Ovary (tissue), 3 donors: Measurements from ENCODE around the gene PRPF40B.

Source experiments
- EP300 ChIP-seq: sonication (generic); formaldehyde crosslinking; IDR thresholded peaks from one replicate; pipeline ENCODE4 v1.6.1; 2017; ENCODE audit warnings: antibody characterized with exemption
- POLR2A ChIP-seq: fragments of 450-650 bp; IDR thresholded peaks from one replicate; pipeline ENCODE4 v1.6.1; 2017; ENCODE audit warnings: antibody characterized with exemption, mild to moderate bottlenecking, moderate library complexity
- TF ChIP-seq, protein P1 (sequence below), 3 donors: fragments of 450-650 bp in 2 of 3; fragments of 200-600 bp in 1 of 3; IDR thresholded peaks; one replicate each; pipeline versions ENCODE4 v1.5.1 to v1.8.0; 2016 to 2022; ENCODE audit warnings: antibody characterized with exemption in 3 of 3, mild to moderate bottlenecking in 1 of 3
- donor health status: DM: no; HTN: no; CAD: no.

- TF ChIP-seq EP300 (no peak), POLR2A (no peak)
- TF ChIP-seq, protein P1, sequence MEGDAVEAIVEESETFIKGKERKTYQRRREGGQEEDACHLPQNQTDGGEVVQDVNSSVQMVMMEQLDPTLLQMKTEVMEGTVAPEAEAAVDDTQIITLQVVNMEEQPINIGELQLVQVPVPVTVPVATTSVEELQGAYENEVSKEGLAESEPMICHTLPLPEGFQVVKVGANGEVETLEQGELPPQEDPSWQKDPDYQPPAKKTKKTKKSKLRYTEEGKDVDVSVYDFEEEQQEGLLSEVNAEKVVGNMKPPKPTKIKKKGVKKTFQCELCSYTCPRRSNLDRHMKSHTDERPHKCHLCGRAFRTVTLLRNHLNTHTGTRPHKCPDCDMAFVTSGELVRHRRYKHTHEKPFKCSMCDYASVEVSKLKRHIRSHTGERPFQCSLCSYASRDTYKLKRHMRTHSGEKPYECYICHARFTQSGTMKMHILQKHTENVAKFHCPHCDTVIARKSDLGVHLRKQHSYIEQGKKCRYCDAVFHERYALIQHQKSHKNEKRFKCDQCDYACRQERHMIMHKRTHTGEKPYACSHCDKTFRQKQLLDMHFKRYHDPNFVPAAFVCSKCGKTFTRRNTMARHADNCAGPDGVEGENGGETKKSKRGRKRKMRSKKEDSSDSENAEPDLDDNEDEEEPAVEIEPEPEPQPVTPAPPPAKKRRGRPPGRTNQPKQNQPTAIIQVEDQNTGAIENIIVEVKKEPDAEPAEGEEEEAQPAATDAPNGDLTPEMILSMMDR (IDR thresholded peaks at IDR 0.05) = no peak
Observed at GRCh38 chr12:49669796-49670195, 46.4 kb downstream of the PRPF40B start.
